HEK293 (cell line): ENCODE data around the gene SPTAN1.

Experiments
- CTCF ChIA-PET: fragments of 350-600 bp; formaldehyde crosslinking; extraction: SDS; loops from one replicate; lab custom pipeline; 2021; ENCODE audit warnings: antibody characterized with exemption; lab: Yijun Ruan, JAX
- POLR2A ChIA-PET: fragments of 300-600 bp; formaldehyde crosslinking; extraction: SDS; loops from one replicate; lab custom pipeline; 2020; ENCODE audit warnings: antibody characterized with exemption, inconsistent platforms; lab: Yijun Ruan, JAX
- H3K27ac ChIP-seq: fragments of 200-500 bp; sonication (Bioruptor generic); 2 replicates; pipeline ENCODE4 v1.5.1; 2014; ENCODE audit warnings: low read depth, low read length, control low read depth, inconsistent platforms; ENCODE audit errors: extremely low read depth
- H3K36me3 ChIP-seq, 2 experiments: fragments of 200-500 bp in 1 of 2; sonication (Bioruptor generic) in 1 of 2; 1 replicate in 1 of 2; 2 replicates in 1 of 2; pipeline ENCODE4 v1.5.1; 2014 to 2017; ENCODE audit warnings: inconsistent platforms in 2 of 2, low read length in 2 of 2; ENCODE audit not compliant: control insufficient read depth in 2 of 2, insufficient read depth in 1 of 2
- H3K4me1 ChIP-seq: fragments of 200-500 bp; sonication (Bioruptor generic); 2 replicates; pipeline ENCODE4 v1.5.1; 2014; ENCODE audit warnings: mild to moderate bottlenecking, low read length, inconsistent platforms; ENCODE audit not compliant: control insufficient read depth, insufficient read depth
- H3K4me3 ChIP-seq: 2 replicates; pipeline ENCODE4 v1.5.1; 2011; ENCODE audit warnings: low read depth, mild to moderate bottlenecking, control low read depth, low read length, moderate library complexity
- H3K9me3 ChIP-seq: fragments of 200-500 bp; sonication (Bioruptor generic); 2 replicates; pipeline ENCODE4 v1.5.1; 2014; ENCODE audit warnings: low read depth, low read length, inconsistent platforms; ENCODE audit not compliant: control insufficient read depth, insufficient read depth
- BCL11A ChIP-seq: fragments of 450-650 bp; formaldehyde crosslinking; IDR thresholded peaks from 2 replicates; pipeline ENCODE4 v1.5.1; 2016; ENCODE audit warnings: low read depth, missing biosample characterization, missing genetic modification characterization
- BCL6B ChIP-seq: fragments of 450-650 bp; formaldehyde crosslinking; IDR thresholded peaks from 2 replicates; pipeline ENCODE4 v1.5.1; 2017; ENCODE audit warnings: missing biosample characterization, missing genetic modification characterization
- KLF1 ChIP-seq: fragments of 450-650 bp; formaldehyde crosslinking; IDR thresholded peaks from 2 replicates; pipeline ENCODE4 v1.5.1; 2016; ENCODE audit warnings: missing biosample characterization, missing genetic modification characterization
- KLF9 ChIP-seq: fragments of 450-650 bp; formaldehyde crosslinking; IDR thresholded peaks from 2 replicates; pipeline ENCODE4 v1.5.1; 2016; ENCODE audit warnings: missing biosample characterization, missing genetic modification characterization, low read depth
- SP7 ChIP-seq: fragments of 450-650 bp; formaldehyde crosslinking; IDR thresholded peaks from 2 replicates; pipeline ENCODE4 v1.5.1; 2016; ENCODE audit warnings: missing biosample characterization, missing genetic modification characterization
- ZBTB11 ChIP-seq: fragments of 450-650 bp; formaldehyde crosslinking; conservative IDR thresholded peaks from 2 replicates; pipeline ENCODE4 v1.5.1; 2016; ENCODE audit warnings: low read depth, missing biosample characterization, missing genetic modification characterization
- ZNF214 ChIP-seq: fragments of 450-650 bp; formaldehyde crosslinking; IDR thresholded peaks from 2 replicates; pipeline ENCODE4 v1.5.1; 2017; ENCODE audit warnings: missing biosample characterization, mild to moderate bottlenecking, missing genetic modification characterization, borderline replicate concordance
- ZNF362 ChIP-seq: fragments of 450-650 bp; formaldehyde crosslinking; IDR thresholded peaks from 2 replicates; pipeline ENCODE4 v1.5.1; 2016; ENCODE audit warnings: missing biosample characterization, missing genetic modification characterization
- ZNF423 ChIP-seq: fragments of 450-650 bp; formaldehyde crosslinking; IDR thresholded peaks from 2 replicates; pipeline ENCODE4 v1.5.1; 2016; ENCODE audit warnings: missing biosample characterization, missing genetic modification characterization
- ZNF549 ChIP-seq: fragments of 450-650 bp; IDR thresholded peaks from 2 replicates; pipeline ENCODE4 v1.5.1; 2018; ENCODE audit warnings: missing biosample characterization, missing genetic modification characterization, mild to moderate bottlenecking, inconsistent platforms, moderate library complexity
- ZNF664 ChIP-seq: fragments of 450-650 bp; formaldehyde crosslinking; IDR thresholded peaks from 2 replicates; pipeline ENCODE4 v1.5.1; 2016; ENCODE audit warnings: missing biosample characterization, missing genetic modification characterization
- ZSCAN30 ChIP-seq: fragments of 450-650 bp; IDR thresholded peaks from 2 replicates; pipeline ENCODE4 v1.5.1; 2018; ENCODE audit warnings: missing biosample characterization, mild to moderate bottlenecking, missing genetic modification characterization, moderate library complexity
- TF ChIP-seq, protein P1 (sequence below): fragments of 450-650 bp; formaldehyde crosslinking; IDR thresholded peaks from 2 replicates; pipeline ENCODE4 v1.5.1; 2016; ENCODE audit warnings: missing biosample characterization, missing genetic modification characterization

The SPTAN1 gene

DNA sequence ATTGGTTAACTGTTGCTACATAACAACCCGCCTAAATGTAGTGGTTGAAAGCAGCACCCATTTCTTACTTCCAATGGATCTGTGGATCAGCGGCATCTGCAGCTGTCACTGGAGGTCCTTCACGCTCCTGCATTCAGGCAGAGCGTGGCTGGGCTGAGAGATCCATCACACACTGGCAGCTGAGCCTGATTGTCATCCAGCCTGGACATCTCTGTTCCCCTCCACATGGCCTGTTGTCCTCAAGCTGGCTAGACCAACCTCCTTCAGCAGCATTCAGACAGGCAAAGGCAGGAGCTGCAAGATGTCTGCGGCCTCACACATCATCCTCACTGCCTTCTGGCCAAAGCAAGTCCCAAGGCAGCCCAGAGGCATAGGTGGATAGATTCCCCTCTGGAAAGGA is 67.4 kb downstream of the SPTAN1 start (continued):
- TF ChIP-seq ZBTB11 (tag by site-specific recombination) (no peak), SP7 (tag by site-specific recombination) (no peak), ZNF549 (tag by site-specific recombination) (no peak)
- TF ChIP-seq, all 188 proteins: peak for 0

GRCh38 chr9:128621730-128622455 is 69.5 kb downstream of the SPTAN1 start:
- POLR2A ChIA-PET: interaction anchor here (0.6 to 1.4 kb wide), 2 partner anchors 14 to 327 kb away, joined by 3 to 5 read pairs; no protein-coding TSS in a partner anchor
- Histone ChIP-seq H3K4me3 (no peak overlapping the region), H3K27ac (no peak overlapping the region), H3K9me3 (no peaks in the 10 kb centered on the region), H3K4me1 (no peaks in the 10 kb centered on the region), H3K36me3 (peaks cover 12 to 85% of the 10 kb centered on the region in 2 experiments)
- TF ChIP-seq ZNF362 (tag by site-specific recombination): peak; percentile 83
- no peak for TF ChIP-seq ZNF664 (tag by site-specific recombination)
- no peak for TF ChIP-seq BCL6B (tag by site-specific recombination)
- TF ChIP-seq, all 188 proteins: peak for 1
- CTCF ChIA-PET: interaction anchor here (0.6 to 1.2 kb wide), 4 partner anchors 13 to 183 kb away, joined by 3 read pairs; no protein-coding TSS in a partner anchor

- no peak overlapping the region for H3K27ac ChIP-seq
- peaks cover 7 to 87% of the 10 kb centered on the region in 2 experiments; a peak in 2 of 3 replicates for H3K36me3 ChIP-seq
- CTCF ChIA-PET: interaction anchor here (0.6 to 4.2 kb wide), 4 partner anchors 10 to 257 kb away, joined by 5 to 20 read pairs (median 6); partner anchors contain the start of genes KYAT1 and LRRC8A
- no peaks in the 10 kb centered on the region for H3K9me3 ChIP-seq
- TF ChIP-seq ZSCAN30 (tag by site-specific recombination): no peak
- TF ChIP-seq ZNF423 (tag by site-specific recombination): no peak
- TF ChIP-seq ZNF214 (tag by site-specific recombination): no peak
- TF ChIP-seq, all 188 proteins: peak for 0
- Histone ChIP-seq H3K4me3 (no peak overlapping the region), H3K4me1 (no peaks in the 10 kb centered on the region)
- POLR2A ChIA-PET: interaction anchor here (1.3 kb wide), 1 partner anchor 11 kb away, joined by 3 read pairs; no protein-coding TSS in a partner anchor
Measured at GRCh38 chr9:128624566-128624965, 72.2 kb downstream of the SPTAN1 start.

- POLR2A ChIA-PET: interaction anchor here (1.6 kb wide), 1 partner anchor 10 kb away, joined by 5 read pairs; no protein-coding TSS in a partner anchor
- TF ChIP-seq BCL11A (tag by site-specific recombination) (no peak), KLF1 (tag by site-specific recombination) (peak; percentile 36; the same call in 1 of the 2 replicates), KLF9 (tag by site-specific recombination) (peak; percentile 41; the same call in 1 of the 2 replicates)
- TF ChIP-seq, protein P1, sequence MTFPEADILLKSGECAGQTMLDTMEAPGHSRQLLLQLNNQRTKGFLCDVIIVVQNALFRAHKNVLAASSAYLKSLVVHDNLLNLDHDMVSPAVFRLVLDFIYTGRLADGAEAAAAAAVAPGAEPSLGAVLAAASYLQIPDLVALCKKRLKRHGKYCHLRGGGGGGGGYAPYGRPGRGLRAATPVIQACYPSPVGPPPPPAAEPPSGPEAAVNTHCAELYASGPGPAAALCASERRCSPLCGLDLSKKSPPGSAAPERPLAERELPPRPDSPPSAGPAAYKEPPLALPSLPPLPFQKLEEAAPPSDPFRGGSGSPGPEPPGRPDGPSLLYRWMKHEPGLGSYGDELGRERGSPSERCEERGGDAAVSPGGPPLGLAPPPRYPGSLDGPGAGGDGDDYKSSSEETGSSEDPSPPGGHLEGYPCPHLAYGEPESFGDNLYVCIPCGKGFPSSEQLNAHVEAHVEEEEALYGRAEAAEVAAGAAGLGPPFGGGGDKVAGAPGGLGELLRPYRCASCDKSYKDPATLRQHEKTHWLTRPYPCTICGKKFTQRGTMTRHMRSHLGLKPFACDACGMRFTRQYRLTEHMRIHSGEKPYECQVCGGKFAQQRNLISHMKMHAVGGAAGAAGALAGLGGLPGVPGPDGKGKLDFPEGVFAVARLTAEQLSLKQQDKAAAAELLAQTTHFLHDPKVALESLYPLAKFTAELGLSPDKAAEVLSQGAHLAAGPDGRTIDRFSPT (tag by site-specific recombination): no peak
- TF ChIP-seq, all 188 proteins: peak for 2
- H3K4me3 ChIP-seq: no peak overlapping the region
- H3K36me3 ChIP-seq: peaks cover 7 to 87% of the 10 kb centered on the region in 2 experiments; a peak in 2 of 3 replicates
- H3K9me3 ChIP-seq: no peaks in the 10 kb centered on the region
- H3K4me1 ChIP-seq: no peaks in the 10 kb centered on the region
- no peak overlapping the region for H3K27ac ChIP-seq
- CTCF ChIA-PET: interaction anchor here (0.7 to 4.2 kb wide), 2 partner anchors 9 to 263 kb away, joined by 4 to 20 read pairs; no protein-coding TSS in a partner anchor
Measured at GRCh38 chr9:128625391-128626146, 73.2 kb downstream of the SPTAN1 start.
